Loucy (cell line): ENCODE data around the gene DHRS3.

Experiments used
- EZH2phosphoT487 ChIP-seq: fragments of 200-600 bp; IDR thresholded peaks from 2 replicates; pipeline ENCODE4 v1.6.1; 2018; ENCODE audit warnings: antibody characterized with exemption, mild to moderate bottlenecking, moderate library complexity, borderline replicate concordance
- TF ChIP-seq, protein P1 (sequence below): fragments of 200-600 bp; sonication (generic); conservative IDR thresholded peaks from 2 replicates; pipeline ENCODE4 v1.5.1; 2014; ENCODE audit warnings: mild to moderate bottlenecking, antibody characterized with exemption, low read length

DNA sequence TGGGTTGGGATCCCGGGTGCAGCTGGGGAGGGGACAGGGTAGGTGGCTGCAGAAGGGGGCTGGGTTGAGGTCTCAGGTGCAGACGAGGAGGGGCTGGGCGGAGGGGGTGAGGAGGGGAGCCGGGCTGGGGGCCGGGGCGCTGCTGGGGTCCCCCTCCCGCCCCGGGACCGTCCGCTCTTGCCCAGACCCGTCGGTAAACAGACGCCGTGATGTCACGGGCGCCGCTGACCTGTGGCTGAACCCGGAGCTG, 22.3 kb downstream of the DHRS3 start:
- TF ChIP-seq, protein P1, sequence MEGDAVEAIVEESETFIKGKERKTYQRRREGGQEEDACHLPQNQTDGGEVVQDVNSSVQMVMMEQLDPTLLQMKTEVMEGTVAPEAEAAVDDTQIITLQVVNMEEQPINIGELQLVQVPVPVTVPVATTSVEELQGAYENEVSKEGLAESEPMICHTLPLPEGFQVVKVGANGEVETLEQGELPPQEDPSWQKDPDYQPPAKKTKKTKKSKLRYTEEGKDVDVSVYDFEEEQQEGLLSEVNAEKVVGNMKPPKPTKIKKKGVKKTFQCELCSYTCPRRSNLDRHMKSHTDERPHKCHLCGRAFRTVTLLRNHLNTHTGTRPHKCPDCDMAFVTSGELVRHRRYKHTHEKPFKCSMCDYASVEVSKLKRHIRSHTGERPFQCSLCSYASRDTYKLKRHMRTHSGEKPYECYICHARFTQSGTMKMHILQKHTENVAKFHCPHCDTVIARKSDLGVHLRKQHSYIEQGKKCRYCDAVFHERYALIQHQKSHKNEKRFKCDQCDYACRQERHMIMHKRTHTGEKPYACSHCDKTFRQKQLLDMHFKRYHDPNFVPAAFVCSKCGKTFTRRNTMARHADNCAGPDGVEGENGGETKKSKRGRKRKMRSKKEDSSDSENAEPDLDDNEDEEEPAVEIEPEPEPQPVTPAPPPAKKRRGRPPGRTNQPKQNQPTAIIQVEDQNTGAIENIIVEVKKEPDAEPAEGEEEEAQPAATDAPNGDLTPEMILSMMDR = no peak
- no peak for TF ChIP-seq EZH2phosphoT487
